ENCODE data around the gene CADM1. TPM values are rescaled to one million over a fixed set of nuclear protein-coding genes. Genes with fewer than 3 reads are reported as not detected.

The CADM1 gene
- total RNA-seq, 1 donor from 2014 or later = 150 TPM

- Mint-ChIP-seq H3K4me3 (no peak overlapping the region), H3K9me3 (no peaks in the 10 kb centered on the region), H3K27ac (no peak overlapping the region), H3K4me1 (ENCODE audit: unreplicated experiment) (peaks cover 52% of the 10 kb centered on the region), H3K27me3 (peaks cover 23% of the 10 kb centered on the region), H3K36me3 (no peaks in the 10 kb centered on the region)
- no peak for TF ChIP-seq CTCF (conservative IDR thresholded peaks at IDR 0.05)
- no peak for DNase-seq (ENCODE audit: extremely low spot score, unreplicated experiment)
Observed at GRCh38 chr11:115134926-115135325, 369.3 kb downstream of the CADM1 start.

GRCh38 chr11:115133475-115134209 lies 370.6 kb downstream of the CADM1 start:
- H3K4me1 Mint-ChIP-seq (ENCODE audit: unreplicated experiment) = peaks cover 55% of the 10 kb centered on the region
- DNase-seq (ENCODE audit: extremely low spot score, unreplicated experiment) = no peak
- H3K27ac Mint-ChIP-seq = no peak overlapping the region
- no peaks in the 10 kb centered on the region for H3K9me3 Mint-ChIP-seq
- H3K27me3 Mint-ChIP-seq = peaks cover 19% of the 10 kb centered on the region
- no peak for TF ChIP-seq CTCF (conservative IDR thresholded peaks at IDR 0.05)
- H3K36me3 Mint-ChIP-seq = no peaks in the 10 kb centered on the region
- no peak overlapping the region for H3K4me3 Mint-ChIP-seq

- no peak overlapping the region for H3K27ac Mint-ChIP-seq
- H3K9me3 Mint-ChIP-seq = no peaks in the 10 kb centered on the region
- DNase-seq (ENCODE audit: extremely low spot score, unreplicated experiment) = no peak
- peak; percentile 48 for TF ChIP-seq CTCF (conservative IDR thresholded peaks at IDR 0.05)
- peaks cover 46% of the 10 kb centered on the region for H3K4me1 Mint-ChIP-seq (ENCODE audit: unreplicated experiment)
- no peaks in the 10 kb centered on the region for H3K36me3 Mint-ChIP-seq
- no peak overlapping the region for H3K4me3 Mint-ChIP-seq
- H3K27me3 Mint-ChIP-seq = peaks cover 17% of the 10 kb centered on the region
Observed at GRCh38 chr11:115132436-115133228, 371.6 kb downstream of the CADM1 start.

- DNase-seq (ENCODE audit: extremely low spot score, unreplicated experiment) = no peak
- peak overlapping the region; percentile 32 for H3K4me3 Mint-ChIP-seq
- no peaks in the 10 kb centered on the region for H3K36me3 Mint-ChIP-seq
- H3K4me1 Mint-ChIP-seq (ENCODE audit: unreplicated experiment) = peaks cover 27% of the 10 kb centered on the region
- H3K27me3 Mint-ChIP-seq = peaks cover 13% of the 10 kb centered on the region
- H3K27ac Mint-ChIP-seq = peak overlapping the region; percentile 52
- TF ChIP-seq CTCF (conservative IDR thresholded peaks at IDR 0.05) = no peak
- H3K9me3 Mint-ChIP-seq = peaks cover 11% of the 10 kb centered on the region
Observed at GRCh38 chr11:115129473-115130289, 374.5 kb downstream of the CADM1 start.

- no peak for TF ChIP-seq CTCF (conservative IDR thresholded peaks at IDR 0.05)
- H3K27ac Mint-ChIP-seq = no peak overlapping the region
- peaks cover 11% of the 10 kb centered on the region for H3K9me3 Mint-ChIP-seq
- peaks cover 25% of the 10 kb centered on the region for H3K4me1 Mint-ChIP-seq (ENCODE audit: unreplicated experiment)
- H3K4me3 Mint-ChIP-seq = no peak overlapping the region
- H3K27me3 Mint-ChIP-seq = peaks cover 3% of the 10 kb centered on the region
- H3K36me3 Mint-ChIP-seq = no peaks in the 10 kb centered on the region
- no peak for DNase-seq (ENCODE audit: extremely low spot score, unreplicated experiment)
Observed at GRCh38 chr11:115128226-115128625, 376.0 kb downstream of the CADM1 start.
